WERI-Rb-1 (cell line): ENCODE measurements around the gene CEACAM7.
"Not testable (repeated sequence)": the region's sequence is repeated elsewhere in the genome, so short reads cannot be mapped to it uniquely, and the experiment has no call there.

ENCODE experiments used
- DNase-seq: peaks from one replicate; pipeline ENCODE4 v3.0.0-alpha.2; 2020
- H3K27ac ChIP-seq: fragments of 250-450 bp; sonication (Bioruptor Pico); 2 replicates; pipeline ENCODE4 v1.5.1; 2020; ENCODE audit warnings: mild to moderate bottlenecking, moderate library complexity
- H3K27me3 ChIP-seq: fragments of 250-450 bp; sonication (Bioruptor Pico); 2 replicates; pipeline ENCODE4 v1.5.1; 2021; ENCODE audit warnings: mild to moderate bottlenecking, low read depth, moderate library complexity; ENCODE audit not compliant: insufficient read depth, severe bottlenecking
- H3K36me3 ChIP-seq: fragments of 250-450 bp; sonication (Bioruptor Pico); 2 replicates; pipeline ENCODE4 v1.5.1; 2020; ENCODE audit warnings: mild to moderate bottlenecking, moderate library complexity
- H3K4me3 ChIP-seq: 2 replicates; pipeline ENCODE4 v1.5.1; 2011; ENCODE audit warnings: low read depth, mild to moderate bottlenecking, control low read depth, low read length
- H3K9me3 ChIP-seq: fragments of 250-450 bp; sonication (Bioruptor Pico); 2 replicates; pipeline ENCODE4 v1.5.1; 2021; ENCODE audit warnings: mild to moderate bottlenecking, moderate library complexity; ENCODE audit not compliant: severe bottlenecking
- CTCF ChIP-seq: IDR thresholded peaks from 2 replicates; pipeline ENCODE4 v1.5.1; 2011; ENCODE audit warnings: low read depth, mild to moderate bottlenecking, control low read depth, inconsistent platforms, low read length

The CEACAM7 gene

DNA sequence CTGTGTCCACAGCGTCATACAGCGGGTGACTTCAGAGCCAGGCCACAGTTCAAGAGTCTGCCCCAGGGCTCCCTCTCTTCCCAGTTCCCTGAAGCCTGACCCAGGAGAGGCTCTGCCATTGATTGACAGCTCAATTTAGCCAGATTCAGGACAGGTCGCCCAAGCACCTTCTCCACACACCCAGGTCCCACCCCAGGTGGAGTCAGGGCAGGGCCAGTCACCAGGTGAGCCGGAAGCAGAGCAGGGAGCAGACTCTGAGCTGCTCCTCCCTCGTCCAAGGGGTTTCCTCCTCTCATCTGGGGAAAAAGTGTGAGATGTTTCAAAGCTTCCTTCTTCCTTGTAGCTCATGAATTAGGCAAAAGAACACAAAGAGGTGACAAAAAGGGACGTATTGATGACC lies 5.6 kb downstream of the CEACAM7 start:
- DNase-seq = no peak
- Histone ChIP-seq H3K4me3 (no peak overlapping the region), H3K36me3 (no peaks in the 10 kb centered on the region), H3K27me3 (peaks cover 89% of the 10 kb centered on the region), H3K9me3 (no peaks in the 10 kb centered on the region), H3K27ac (no peak overlapping the region)
- TF ChIP-seq CTCF = no peak

GRCh38 chr19:41671486-41671885 lies 16.6 kb downstream of the CEACAM7 start:
- Histone ChIP-seq H3K9me3 (no peaks in the 10 kb centered on the region), H3K36me3 (no peaks in the 10 kb centered on the region), H3K27me3 (peaks cover 67% of the 10 kb centered on the region), H3K27ac (no peak overlapping the region), H3K4me3 (no peak overlapping the region)
- DNase-seq = no peak
- TF ChIP-seq CTCF = no peak

DNA sequence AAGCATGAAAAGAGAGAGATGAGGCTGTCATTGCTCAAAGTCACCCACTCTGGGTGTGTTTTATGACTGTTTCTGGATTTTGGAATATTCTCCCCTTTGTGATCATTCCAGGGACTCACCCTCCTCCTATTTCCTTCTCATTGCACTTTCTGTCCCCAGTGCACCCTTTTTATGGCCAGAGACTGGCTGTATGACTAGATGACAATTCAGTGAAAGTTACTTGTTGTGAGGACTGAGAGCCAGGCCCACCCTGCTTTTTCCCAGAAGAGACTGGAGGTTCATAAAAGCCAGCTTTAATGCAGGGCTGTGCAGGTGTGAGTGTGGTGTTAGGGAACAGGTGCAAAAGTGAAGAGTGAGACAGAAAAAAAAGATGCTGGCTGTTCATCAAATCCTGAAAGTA lies 17.3 kb downstream of the CEACAM7 start:
- H3K4me3 ChIP-seq = no peak overlapping the region
- H3K27me3 ChIP-seq = peaks cover 64% of the 10 kb centered on the region
- H3K9me3 ChIP-seq = peaks cover 6% of the 10 kb centered on the region
- no peak for TF ChIP-seq CTCF
- H3K27ac ChIP-seq = no peak overlapping the region
- DNase-seq = no peak
- H3K36me3 ChIP-seq = no peaks in the 10 kb centered on the region

DNA sequence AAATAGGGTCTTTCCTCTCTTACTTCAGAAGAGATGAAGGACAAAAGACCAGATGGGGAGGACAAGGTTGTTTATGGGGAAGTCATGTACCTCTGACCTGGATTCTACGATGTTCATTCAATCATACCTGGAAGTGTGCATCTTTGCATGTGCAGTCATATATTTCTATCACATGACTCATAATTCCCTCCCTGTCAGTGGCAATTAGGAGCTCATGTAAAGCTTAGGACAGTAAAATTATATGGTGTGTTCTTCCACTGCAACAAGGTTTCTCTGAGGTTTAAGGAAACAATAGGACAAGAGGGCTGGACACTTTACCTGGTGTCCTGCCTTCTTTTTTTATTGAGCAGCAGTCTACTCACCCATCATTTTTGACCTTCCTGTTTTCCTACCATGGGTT lies 19.8 kb downstream of the CEACAM7 start:
- H3K27me3 ChIP-seq = peaks cover 45% of the 10 kb centered on the region
- H3K27ac ChIP-seq = no peak overlapping the region
- TF ChIP-seq CTCF = no peak
- peaks cover 6% of the 10 kb centered on the region for H3K9me3 ChIP-seq
- no peak overlapping the region for H3K4me3 ChIP-seq
- H3K36me3 ChIP-seq = no peaks in the 10 kb centered on the region
- DNase-seq = no peak

DNA sequence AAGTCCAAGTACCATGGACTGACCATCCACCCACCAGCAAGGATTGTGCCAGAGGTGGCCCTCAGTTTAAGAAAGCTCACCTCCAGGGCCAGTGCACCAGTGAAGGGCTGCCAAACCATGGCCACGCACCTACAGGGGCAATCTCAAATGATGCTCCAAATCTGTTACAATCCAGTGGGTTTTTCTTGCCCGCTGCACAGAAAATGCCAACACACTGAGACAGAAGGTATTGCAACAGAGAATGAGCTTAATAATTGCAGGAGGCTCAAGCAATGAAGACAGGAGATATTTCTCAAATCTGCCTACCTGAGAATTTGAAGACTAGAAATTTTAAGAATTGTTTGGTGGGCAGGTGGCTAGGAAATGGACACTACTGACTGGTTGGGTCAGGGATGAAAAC lies 22.0 kb downstream of the CEACAM7 start:
- H3K27ac ChIP-seq = no peak overlapping the region
- H3K27me3 ChIP-seq = peaks cover 42% of the 10 kb centered on the region
- DNase-seq = no peak
- H3K9me3 ChIP-seq = peaks cover 6% of the 10 kb centered on the region
- no peak overlapping the region for H3K4me3 ChIP-seq
- TF ChIP-seq CTCF = no peak
- no peaks in the 10 kb centered on the region for H3K36me3 ChIP-seq

- no peak for DNase-seq
- H3K27ac ChIP-seq = no peak overlapping the region
- no peaks in the 10 kb centered on the region for H3K9me3 ChIP-seq
- no peaks in the 10 kb centered on the region for H3K36me3 ChIP-seq
- H3K4me3 ChIP-seq = no peak overlapping the region
- peaks cover 75% of the 10 kb centered on the region for H3K27me3 ChIP-seq
- TF ChIP-seq CTCF = no peak
Observed at GRCh38 chr19:41657157-41657556, 30.9 kb downstream of the CEACAM7 start.

- not testable (repeated sequence) for H3K9me3 ChIP-seq, H3K4me3 ChIP-seq, H3K36me3 ChIP-seq, DNase-seq, H3K27ac ChIP-seq
- peaks cover 75% of the 10 kb centered on the region for H3K27me3 ChIP-seq
Observed at GRCh38 chr19:41656756-41657155, 31.3 kb downstream of the CEACAM7 start.
